Measurements from ENCODE around the gene IGSF9B. TPM values are rescaled to one million over a fixed set of nuclear protein-coding genes. Genes with fewer than 3 reads are reported as not detected.

IGSF9B gene
- total RNA-seq, 2 donors from 2014 or later, result 1.8 to 9.1 TPM

DNA sequence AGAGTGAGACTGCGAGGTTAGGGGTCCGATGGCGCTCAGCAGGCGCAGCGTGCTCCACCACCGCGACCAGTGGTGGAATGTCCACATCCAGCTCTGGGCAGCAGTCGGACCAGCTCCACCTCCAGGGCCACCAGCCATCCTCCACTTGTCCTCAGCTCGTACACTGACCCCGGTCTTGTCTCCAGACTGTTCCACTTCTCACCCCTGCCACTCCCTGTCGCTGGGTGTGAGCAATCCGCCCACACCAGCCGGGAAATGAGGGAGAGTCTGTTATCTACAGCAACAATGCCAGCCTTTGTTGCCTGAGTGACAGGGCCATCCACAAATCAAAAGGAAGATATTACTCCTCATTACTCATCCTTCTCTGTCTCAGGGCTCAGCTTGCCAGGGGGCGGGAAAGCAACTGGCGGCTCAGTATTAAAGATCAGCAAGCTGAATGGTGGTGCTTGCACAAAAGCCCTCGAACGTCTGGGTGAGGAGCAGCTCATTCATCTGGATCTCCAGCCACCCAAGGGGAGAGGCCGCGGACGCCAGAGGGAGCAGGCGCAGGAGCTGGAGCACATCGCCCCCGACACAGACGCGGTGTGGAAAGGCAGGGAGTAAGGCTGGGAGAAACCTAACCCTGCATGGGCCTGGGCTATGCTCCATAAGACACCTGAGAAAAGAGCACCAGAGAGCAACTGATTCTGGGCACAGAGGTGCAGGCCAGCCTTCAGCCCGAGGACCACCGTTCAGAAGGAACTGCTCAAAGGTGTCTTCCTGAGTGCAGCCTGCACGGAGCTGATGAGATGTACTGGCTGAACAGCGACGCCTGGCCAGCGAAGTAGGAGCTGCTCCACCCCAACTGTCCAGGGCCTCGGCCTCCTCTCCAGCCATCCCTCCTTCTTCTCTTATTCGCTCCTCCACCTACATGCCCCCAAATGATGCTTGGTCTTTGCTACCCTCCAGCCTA lies 21.9 kb downstream of the IGSF9B start:
- ATAC-seq (no peak), DNase-seq (ENCODE audit: low spot score) (no peak)
- no peaks in the 10 kb centered on the region for H3K27me3 Mint-ChIP-seq
- H3K9me3 Mint-ChIP-seq, result peaks cover 3% of the 10 kb centered on the region
- H3K36me3 Mint-ChIP-seq, result no peaks in the 10 kb centered on the region
- no peak overlapping the region for H3K27ac Mint-ChIP-seq
- H3K4me3 Mint-ChIP-seq, result no peak overlapping the region
- peaks cover 0 to 3% of the 10 kb centered on the region in 2 donors for H3K4me1 Mint-ChIP-seq (ENCODE audit: low read depth in 2 of 2)

- Mint-ChIP-seq H3K4me1 (ENCODE audit: low read depth in 2 of 2) (peaks cover 0 to under 1% of the 10 kb centered on the region in 2 donors), H3K27ac (no peak overlapping the region), H3K9me3 (no peaks in the 10 kb centered on the region), H3K27me3 (no peaks in the 10 kb centered on the region), H3K36me3 (no peaks in the 10 kb centered on the region), H3K4me3 (no peak overlapping the region)
- ATAC-seq (no peak), DNase-seq (ENCODE audit: low spot score) (no peak)
These were observed 22.7 kb downstream of the IGSF9B start for GRCh38 chr11:133934096-133934495.

DNA sequence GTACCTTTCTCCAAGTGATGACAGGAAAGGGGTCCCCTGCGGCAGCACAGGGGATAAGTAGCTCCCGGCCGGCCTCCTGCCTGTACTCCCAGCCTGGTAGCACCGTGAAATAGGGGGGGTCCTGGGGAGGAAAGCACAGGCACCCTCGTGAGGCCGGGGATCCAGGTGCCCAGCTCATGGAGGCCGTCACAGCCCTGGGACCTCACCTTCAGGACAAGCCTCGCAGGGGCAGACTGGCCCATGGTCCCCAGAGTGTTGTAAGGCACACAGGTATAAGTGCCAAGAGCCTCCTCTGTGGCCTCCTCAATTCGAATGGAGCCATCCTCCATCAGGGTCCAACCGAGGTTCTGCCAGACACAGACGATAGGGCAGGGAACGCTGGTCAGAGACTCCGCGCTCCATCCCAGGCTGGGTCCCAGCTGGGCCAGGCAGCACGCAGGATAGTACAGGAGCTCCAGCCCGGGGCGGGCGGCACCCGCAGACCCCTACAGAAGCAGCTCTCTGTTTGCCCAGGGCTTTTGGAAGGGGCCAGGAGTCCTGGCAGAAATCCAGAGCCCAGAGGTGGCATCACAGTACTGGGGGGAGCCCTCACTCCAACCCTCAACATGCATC lies 25.2 kb downstream of the IGSF9B start:
- Mint-ChIP-seq H3K4me1 (ENCODE audit: low read depth in 2 of 2) (peaks cover 9 to 14% of the 10 kb centered on the region in 2 donors), H3K36me3 (no peaks in the 10 kb centered on the region)

GRCh38 chr11:133930767-133931448 lies 25.9 kb downstream of the IGSF9B start:
- Mint-ChIP-seq H3K9me3 (no peaks in the 10 kb centered on the region), H3K27me3 (peaks cover 0 to 2% of the 10 kb centered on the region in 2 donors), H3K27ac (no peak overlapping the region), H3K4me1 (ENCODE audit: low read depth in 2 of 2) (peaks cover 9 to 14% of the 10 kb centered on the region in 2 donors), H3K36me3 (no peaks in the 10 kb centered on the region), H3K4me3 (no peak overlapping the region)
- no peak for DNase-seq (ENCODE audit: low spot score)
- no peak for ATAC-seq

More for the DNA sequence above, 25.2 kb downstream of the IGSF9B start:
- ATAC-seq (no peak), DNase-seq (ENCODE audit: low spot score) (no peak)
- Mint-ChIP-seq H3K9me3 (no peaks in the 10 kb centered on the region), H3K27me3 (peaks cover 0 to 2% of the 10 kb centered on the region in 2 donors), H3K4me3 (no peak overlapping the region), H3K27ac (no peak overlapping the region)

GRCh38 chr11:133930053-133930766 lies 26.6 kb downstream of the IGSF9B start:
- Mint-ChIP-seq H3K27ac (no peak overlapping the region), H3K36me3 (no peaks in the 10 kb centered on the region), H3K4me1 (ENCODE audit: low read depth in 2 of 2) (peaks cover 9 to 14% of the 10 kb centered on the region in 2 donors), H3K27me3 (peaks cover 0 to 2% of the 10 kb centered on the region in 2 donors), H3K4me3 (no peak overlapping the region), H3K9me3 (no peaks in the 10 kb centered on the region)
- DNase-seq (ENCODE audit: low spot score), result no peak
- no peak for ATAC-seq

- no peak overlapping the region for H3K4me3 Mint-ChIP-seq
- DNase-seq (ENCODE audit: low spot score), result no peak
- no peaks in the 10 kb centered on the region for H3K9me3 Mint-ChIP-seq
- no peak for ATAC-seq
- H3K36me3 Mint-ChIP-seq, result no peaks in the 10 kb centered on the region
- H3K4me1 Mint-ChIP-seq (ENCODE audit: low read depth in 2 of 2), result peaks cover 9 to 14% of the 10 kb centered on the region in 2 donors
- no peak overlapping the region for H3K27ac Mint-ChIP-seq
- peaks cover 0 to 2% of the 10 kb centered on the region in 2 donors for H3K27me3 Mint-ChIP-seq
These were observed 27.2 kb downstream of the IGSF9B start for GRCh38 chr11:133929401-133930052.

- Mint-ChIP-seq H3K27me3 (peaks cover 0 to 2% of the 10 kb centered on the region in 2 donors), H3K4me3 (peak overlapping the region; percentile 41), H3K4me1 (ENCODE audit: low read depth in 2 of 2) (peaks cover 9 to 14% of the 10 kb centered on the region in 2 donors), H3K36me3 (no peaks in the 10 kb centered on the region), H3K27ac (peak overlapping the region in 1 of 2 donors; percentile 20), H3K9me3 (no peaks in the 10 kb centered on the region)
- DNase-seq (ENCODE audit: low spot score), result no peak
- ATAC-seq, result peak; percentile 26 to 68
These were observed 28.1 kb downstream of the IGSF9B start for GRCh38 chr11:133928628-133929059.

DNA sequence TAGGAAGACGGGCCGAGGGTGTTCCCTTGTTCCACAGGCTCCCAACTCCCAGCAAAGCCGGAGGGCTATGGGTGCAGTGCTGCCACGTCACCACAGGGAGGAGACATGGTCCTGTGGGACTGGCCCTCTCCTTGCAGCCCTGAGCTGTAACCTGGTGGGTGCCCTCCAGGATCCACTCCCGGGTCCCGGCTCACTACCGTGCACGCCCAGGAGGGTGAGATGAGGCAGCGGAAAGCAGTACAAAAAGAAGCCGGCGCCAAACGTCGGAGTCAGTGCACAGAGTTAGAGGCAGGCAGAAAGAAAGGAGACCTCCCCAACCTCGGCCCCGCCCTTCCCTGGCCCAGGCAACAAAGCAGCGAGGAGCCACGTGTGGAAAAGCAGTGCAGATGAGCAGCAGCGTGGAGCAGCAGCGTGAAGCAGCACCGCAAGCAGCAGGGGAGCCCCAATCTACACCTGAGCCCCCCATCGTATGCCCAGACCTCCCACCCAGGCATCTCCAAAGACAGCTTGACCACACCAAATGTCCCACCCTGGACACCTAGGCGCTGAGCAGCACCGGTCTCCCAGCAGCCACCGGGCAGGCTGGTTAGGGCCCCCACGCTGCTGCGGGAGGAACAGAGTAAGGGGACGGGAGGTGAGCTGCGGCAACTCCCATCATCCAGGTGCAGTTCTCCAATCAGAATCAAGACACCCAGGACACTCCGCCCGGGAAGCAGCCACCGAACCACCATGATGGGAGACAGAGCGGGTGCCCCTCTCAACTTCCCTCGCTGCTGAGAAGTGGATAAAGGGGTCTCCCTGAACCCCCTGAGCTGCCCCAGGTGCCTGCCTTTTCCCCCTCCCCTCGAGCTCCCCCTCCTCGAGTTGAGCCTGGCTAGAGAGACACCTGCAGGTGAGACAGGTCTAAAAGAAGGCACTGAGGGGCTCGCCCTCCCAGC lies 28.8 kb downstream of the IGSF9B start:
- peak; percentile 64 to 73 for ATAC-seq
- no peaks in the 10 kb centered on the region for H3K9me3 Mint-ChIP-seq
- no peak for DNase-seq (ENCODE audit: low spot score)
- H3K27me3 Mint-ChIP-seq, result peaks cover 0 to 2% of the 10 kb centered on the region in 2 donors
- H3K36me3 Mint-ChIP-seq, result no peaks in the 10 kb centered on the region
- peak overlapping the region in 1 of 2 donors; percentile 20 for H3K27ac Mint-ChIP-seq
- H3K4me1 Mint-ChIP-seq (ENCODE audit: low read depth in 2 of 2), result peaks cover 9 to 14% of the 10 kb centered on the region in 2 donors
- H3K4me3 Mint-ChIP-seq, result peak overlapping the region; percentile 87

DNA sequence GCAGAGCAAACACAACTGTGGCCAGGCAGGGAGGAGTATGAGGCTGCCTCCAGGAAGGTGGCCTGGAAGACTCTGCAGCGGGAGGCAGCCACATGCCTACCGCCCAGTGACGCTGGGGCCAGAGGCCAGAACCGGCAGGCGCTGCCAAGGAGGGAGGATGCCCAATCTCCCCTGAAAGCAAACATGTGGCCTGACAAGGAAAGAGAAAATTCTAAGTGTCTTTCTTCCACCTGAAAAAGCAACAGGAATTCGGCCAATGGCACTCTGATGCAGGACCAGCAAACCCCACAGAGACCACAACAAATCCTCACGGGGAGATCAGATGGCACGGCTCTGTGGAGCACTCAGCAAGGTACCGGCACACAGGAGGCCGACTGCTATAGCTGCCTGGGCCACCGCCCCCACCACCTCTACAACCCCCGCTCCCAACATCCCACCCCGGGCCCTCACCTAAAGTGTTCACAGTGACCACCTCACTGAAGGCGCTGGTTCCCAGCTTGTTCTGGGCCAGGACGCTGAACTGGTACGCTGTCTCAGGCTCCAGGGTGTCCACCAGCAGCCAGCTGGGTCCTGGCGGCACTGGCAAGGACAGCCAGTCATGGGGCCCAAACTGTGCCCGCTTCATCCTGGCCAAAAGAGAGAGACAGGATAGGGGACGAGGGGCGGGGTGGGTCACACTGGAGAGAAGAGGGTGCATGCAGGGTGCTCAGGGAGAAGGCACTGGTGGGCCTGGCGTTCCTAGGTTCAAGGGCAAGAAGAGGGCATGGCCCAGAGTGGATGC lies 30.1 kb downstream of the IGSF9B start:
- H3K27ac Mint-ChIP-seq, result no peak overlapping the region
- H3K4me1 Mint-ChIP-seq (ENCODE audit: low read depth in 2 of 2), result peaks cover 9 to 14% of the 10 kb centered on the region in 2 donors
- H3K4me3 Mint-ChIP-seq, result no peak overlapping the region
- no peaks in the 10 kb centered on the region for H3K36me3 Mint-ChIP-seq
- no peak for ATAC-seq
- H3K27me3 Mint-ChIP-seq, result peaks cover 0 to 6% of the 10 kb centered on the region in 2 donors
- DNase-seq (ENCODE audit: low spot score), result no peak
- H3K9me3 Mint-ChIP-seq, result no peaks in the 10 kb centered on the region

DNA sequence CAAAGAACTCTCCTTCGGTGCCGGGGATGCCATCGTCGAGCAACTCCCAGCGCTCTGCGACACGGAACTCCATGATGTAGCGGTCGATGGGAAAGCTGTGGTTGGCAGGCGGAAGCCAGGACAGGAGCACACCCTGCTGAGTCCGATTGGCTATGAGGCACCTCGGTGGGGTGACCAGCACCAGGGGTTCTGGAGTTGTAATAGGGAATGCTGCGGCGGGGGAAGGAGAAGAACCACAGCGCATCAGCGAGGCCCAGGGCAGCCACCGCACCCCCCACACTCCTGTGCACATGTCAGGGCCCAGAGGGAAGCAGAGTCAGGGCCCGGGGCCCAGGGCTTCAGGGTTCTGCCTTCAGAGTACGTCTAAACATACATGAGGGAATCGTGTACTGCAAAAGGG lies 31.0 kb downstream of the IGSF9B start:
- DNase-seq (ENCODE audit: low spot score) (no peak), ATAC-seq (no peak)
- Mint-ChIP-seq H3K4me1 (ENCODE audit: low read depth in 2 of 2) (peaks cover 9 to 14% of the 10 kb centered on the region in 2 donors), H3K36me3 (no peaks in the 10 kb centered on the region), H3K27ac (no peak overlapping the region), H3K9me3 (no peaks in the 10 kb centered on the region), H3K27me3 (peaks cover 0 to 7% of the 10 kb centered on the region in 2 donors), H3K4me3 (no peak overlapping the region)

DNA sequence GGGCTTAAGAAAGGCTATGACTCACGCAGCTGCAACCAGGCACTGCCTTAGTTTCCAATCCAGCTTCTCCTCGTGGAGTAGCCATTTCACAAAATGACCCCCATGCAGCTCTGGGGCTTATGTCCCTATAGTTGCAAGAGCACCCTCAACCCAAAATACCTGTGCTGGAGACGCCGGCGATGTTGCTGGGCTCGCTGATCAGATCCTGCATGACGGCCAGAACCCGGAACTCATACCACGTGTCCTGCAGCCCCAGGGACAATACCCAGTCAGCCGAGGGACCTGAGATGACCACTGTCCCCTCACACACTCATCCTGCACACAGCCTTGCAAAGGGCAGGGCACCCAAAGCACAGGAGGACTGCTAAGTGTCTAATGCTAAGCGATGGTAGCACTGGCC lies 32.1 kb downstream of the IGSF9B start:
- Mint-ChIP-seq H3K9me3 (no peaks in the 10 kb centered on the region), H3K36me3 (no peaks in the 10 kb centered on the region), H3K27ac (no peak overlapping the region), H3K27me3 (peaks cover 0 to 7% of the 10 kb centered on the region in 2 donors), H3K4me3 (no peak overlapping the region), H3K4me1 (ENCODE audit: low read depth in 2 of 2) (peaks cover 9 to 14% of the 10 kb centered on the region in 2 donors)
- ATAC-seq (no peak), DNase-seq (ENCODE audit: low spot score) (no peak)

Data from natural killer cell treated with Interleukin-12 subunit alpha and Interleukin-12 subunit beta and Interleukin-15 and Interleukin-18, amount 100 ng/mL, for 72 hours (primary cell).